Astrocyte (in vitro differentiated cells and primary cell): Measurements from ENCODE around the gene POLR1C. TPM values are rescaled to one million over a fixed set of nuclear protein-coding genes. Genes with fewer than 3 reads are reported as not detected.
"Not testable (repeated sequence)": the region's sequence is repeated elsewhere in the genome, so short reads cannot be mapped to it uniquely, and the experiment has no call there.

Source experiments
- DNase-seq: peaks from one replicate; pipeline ENCODE4 v3.0.0-alpha.2; 2010; ENCODE audit warnings: low read depth
- FAIRE-seq: peaks from 2 replicates; lab custom pipeline; 2011; peaks lifted over from hg19 to GRCh38; lab: Jason Lieb, UNC
- H2AFZ ChIP-seq: 2 replicates; pipeline ENCODE4 v1.6.0; 2012; ENCODE audit warnings: low read depth, low read length, inconsistent platforms
- H3K27ac ChIP-seq: 2 replicates; pipeline ENCODE4 v1.5.1; 2011; ENCODE audit warnings: low read depth, low read length, inconsistent platforms
- H3K27me3 ChIP-seq: 2 replicates; pipeline ENCODE4 v1.6.0; 2011; ENCODE audit warnings: low read length, inconsistent platforms; ENCODE audit not compliant: insufficient read depth
- H3K36me3 ChIP-seq: 2 replicates; pipeline ENCODE4 v1.5.1; 2011; ENCODE audit warnings: low read length, inconsistent platforms; ENCODE audit not compliant: insufficient read depth
- H3K4me1 ChIP-seq: 2 replicates; pipeline ENCODE4 v1.5.1; 2011; ENCODE audit warnings: low read length, inconsistent platforms; ENCODE audit not compliant: insufficient read depth
- H3K4me2 ChIP-seq: 2 replicates; pipeline ENCODE4 v1.6.0; 2012; ENCODE audit warnings: low read length, inconsistent platforms
- H3K4me3 ChIP-seq: 2 replicates; pipeline ENCODE4 v1.5.1; 2011; ENCODE audit warnings: low read depth, mild to moderate bottlenecking, low read length, inconsistent platforms; ENCODE audit not compliant: insufficient read depth
- H3K79me2 ChIP-seq: 2 replicates; pipeline ENCODE4 v1.6.0; 2012; ENCODE audit warnings: mild to moderate bottlenecking, low read length, inconsistent platforms; ENCODE audit not compliant: insufficient read depth
- H3K9ac ChIP-seq: 2 replicates; pipeline ENCODE4 v1.6.0; 2012; ENCODE audit warnings: mild to moderate bottlenecking, low read length, inconsistent platforms
- H3K9me3 ChIP-seq: 2 replicates; pipeline ENCODE4 v1.5.1; 2012; ENCODE audit warnings: low read depth, mild to moderate bottlenecking, low read length, inconsistent platforms; ENCODE audit not compliant: insufficient read depth
- H4K20me1 ChIP-seq: 2 replicates; pipeline ENCODE4 v1.6.0; 2012; ENCODE audit warnings: low read length, inconsistent platforms; ENCODE audit not compliant: insufficient read depth
- H3K27ac Mint-ChIP-seq: one replicate; pipeline ENCODE4 v1.8.0; 2021; ENCODE audit warnings: mild to moderate bottlenecking, mixed read lengths; ENCODE audit not compliant: unreplicated experiment
- H3K27me3 Mint-ChIP-seq: one replicate; pipeline ENCODE4 v1.8.0; 2021; ENCODE audit warnings: low read depth, mixed read lengths; ENCODE audit not compliant: unreplicated experiment
- H3K36me3 Mint-ChIP-seq: one replicate; pipeline ENCODE4 v1.8.0; 2021; ENCODE audit warnings: low read depth, mixed read lengths; ENCODE audit not compliant: unreplicated experiment
- H3K4me1 Mint-ChIP-seq: one replicate; pipeline ENCODE4 v1.8.0; 2021; ENCODE audit warnings: low read depth, mixed read lengths; ENCODE audit not compliant: unreplicated experiment
- H3K4me3 Mint-ChIP-seq: one replicate; pipeline ENCODE4 v1.8.0; 2021; ENCODE audit warnings: mild to moderate bottlenecking, moderate library complexity, mixed read lengths; ENCODE audit not compliant: unreplicated experiment
- H3K9me3 Mint-ChIP-seq: one replicate; pipeline ENCODE4 v1.8.0; 2021; ENCODE audit warnings: mild to moderate bottlenecking, mixed read lengths; ENCODE audit not compliant: unreplicated experiment
- CTCF ChIP-seq: IDR thresholded peaks from 2 replicates; pipeline ENCODE4 v1.5.1; 2011; ENCODE audit warnings: low read depth, mild to moderate bottlenecking, inconsistent platforms, low read length, moderate library complexity; ENCODE audit not compliant: insufficient read depth
- EZH2 ChIP-seq: IDR thresholded peaks from 2 replicates; pipeline ENCODE4 v1.6.1; 2012; ENCODE audit warnings: mild to moderate bottlenecking, low read length, inconsistent platforms; ENCODE audit not compliant: insufficient read depth
- total RNA-seq: library from RNA; stranded (reverse); gene quantifications from 2 replicates; pipeline ENCODE4 v1.2.1, GENCODE V29; 2021

POLR1C gene
- total RNA-seq, 1 donor from 2014 or later: 41.8 TPM

DNA sequence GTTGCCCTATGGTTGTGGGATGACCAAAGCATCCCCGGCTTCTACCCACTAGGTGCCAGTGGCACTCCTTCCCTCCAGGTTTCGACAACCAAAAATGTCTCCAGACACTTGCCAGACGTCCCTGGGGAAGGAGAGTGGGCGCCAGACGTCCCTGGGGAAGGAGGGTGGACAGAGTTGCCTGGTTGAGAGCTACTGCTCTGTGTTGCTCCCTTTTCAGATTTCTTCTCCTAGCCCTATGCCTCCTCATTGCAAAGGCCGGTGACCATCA, 19.8 kb upstream of the POLR1C start:
- Histone ChIP-seq H3K79me2 (peaks cover 31% of the 10 kb centered on the region), H3K4me2 (peak overlapping the region; percentile 70), H3K36me3 (peaks cover 14% of the 10 kb centered on the region), H2AFZ (no peak overlapping the region), H3K9me3 (no peaks in the 10 kb centered on the region), H4K20me1 (peaks cover 72% of the 10 kb centered on the region), H3K4me1 (peaks cover 35% of the 10 kb centered on the region), H3K4me3 (no peak overlapping the region), H3K27ac (no peak overlapping the region), H3K9ac (peak overlapping the region; percentile 16), H3K27me3 (no peaks in the 10 kb centered on the region)
- DNase-seq (no peak), FAIRE-seq (no peak)
- no peak for TF ChIP-seq EZH2
- no peak for TF ChIP-seq CTCF
- Mint-ChIP-seq H3K9me3 (no peaks in the 10 kb centered on the region), H3K4me3 (peak overlapping the region; percentile 67), H3K27ac (no peak overlapping the region), H3K36me3 (peaks cover 14% of the 10 kb centered on the region), H3K4me1 (peaks cover 19% of the 10 kb centered on the region), H3K27me3 (no peaks in the 10 kb centered on the region)

DNA sequence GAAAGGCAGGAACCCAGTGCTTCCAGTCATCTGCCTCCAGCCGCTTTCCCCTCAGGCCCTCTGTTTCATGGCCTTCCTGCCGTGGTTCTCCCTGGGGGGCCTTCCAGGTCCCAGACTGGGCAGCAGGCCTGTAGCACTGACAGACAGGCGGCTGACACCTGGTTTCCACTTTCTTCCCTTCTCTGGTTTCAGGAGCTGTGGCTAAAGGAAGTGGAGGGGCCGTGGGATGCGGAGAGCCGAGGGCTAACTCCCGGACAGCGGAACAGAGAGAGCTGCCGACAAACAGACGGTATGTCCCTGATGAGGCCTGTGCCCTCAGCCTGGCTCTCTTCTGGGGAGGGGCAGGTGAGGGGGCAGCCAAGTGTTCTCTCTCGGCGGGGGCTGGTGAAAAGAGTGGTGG, 19.2 kb upstream of the POLR1C start:
- Histone ChIP-seq H3K4me3 (no peak overlapping the region), H3K79me2 (peaks cover 31% of the 10 kb centered on the region), H3K27ac (no peak overlapping the region), H2AFZ (no peak overlapping the region), H3K36me3 (peaks cover 18% of the 10 kb centered on the region), H3K9me3 (no peaks in the 10 kb centered on the region), H3K4me2 (no peak overlapping the region), H4K20me1 (peaks cover 66% of the 10 kb centered on the region), H3K27me3 (no peaks in the 10 kb centered on the region), H3K4me1 (peaks cover 29% of the 10 kb centered on the region), H3K9ac (no peak overlapping the region)
- TF ChIP-seq EZH2 (no peak), CTCF (no peak)
- no peak overlapping the region for H3K4me3 Mint-ChIP-seq
- H3K27ac Mint-ChIP-seq: no peak overlapping the region
- FAIRE-seq (no peak), DNase-seq (no peak)
- H3K36me3 Mint-ChIP-seq: peaks cover 18% of the 10 kb centered on the region
- H3K9me3 Mint-ChIP-seq: no peaks in the 10 kb centered on the region
- peaks cover 17% of the 10 kb centered on the region for H3K4me1 Mint-ChIP-seq
- no peaks in the 10 kb centered on the region for H3K27me3 Mint-ChIP-seq

DNA sequence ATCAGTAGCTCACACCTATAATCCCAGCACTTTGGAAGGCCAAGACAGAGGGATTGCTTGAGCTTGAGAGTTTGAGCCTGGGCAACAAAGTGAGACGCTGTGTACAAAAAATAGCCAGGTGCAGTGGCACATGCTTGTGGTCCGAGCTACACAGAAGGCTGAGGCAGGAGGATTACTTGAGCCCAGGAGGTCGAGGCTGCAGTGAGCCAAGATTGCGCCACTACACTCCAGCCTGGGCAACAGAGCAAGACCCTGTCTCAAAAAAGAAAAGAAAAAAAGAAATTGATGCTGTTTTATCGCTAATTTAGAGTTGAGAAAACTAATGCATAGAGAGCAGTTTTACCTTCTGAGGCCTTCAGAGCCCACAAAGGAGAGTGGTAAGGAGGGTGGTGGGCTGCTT, 18.6 kb upstream of the POLR1C start:
- not testable (repeated sequence) for H3K27ac Mint-ChIP-seq, H3K9me3 Mint-ChIP-seq, H3K27me3 Mint-ChIP-seq, H3K4me3 Mint-ChIP-seq, H3K27ac ChIP-seq, H3K4me2 ChIP-seq, H3K27me3 ChIP-seq, H3K4me3 ChIP-seq, H3K9me3 ChIP-seq, DNase-seq, H3K9ac ChIP-seq, H2AFZ ChIP-seq, FAIRE-seq
- Mint-ChIP-seq H3K4me1 (peaks cover 17% of the 10 kb centered on the region), H3K36me3 (peaks cover 23% of the 10 kb centered on the region)
- Histone ChIP-seq H4K20me1 (peaks cover 60% of the 10 kb centered on the region), H3K79me2 (peaks cover 29% of the 10 kb centered on the region), H3K4me1 (peaks cover 24% of the 10 kb centered on the region), H3K36me3 (peaks cover 20% of the 10 kb centered on the region)
